H1 (cell line): Measurements from ENCODE around the gene WDR26. TPM values are rescaled to one million over a fixed set of nuclear protein-coding genes. Genes with fewer than 3 reads are reported as not detected.

ENCODE experiments used
- CTCF ChIA-PET: fragments of 300-600 bp; sonication (Branson Sonifier 250); formaldehyde crosslinking; loops from one replicate; lab custom pipeline; 2021; ENCODE audit not compliant: partially characterized antibody; lab: Charles Lee
- POLR2A ChIA-PET: fragments of 300-600 bp; sonication (Branson Sonifier 250); formaldehyde crosslinking; loops from one replicate; lab custom pipeline; 2021; ENCODE audit warnings: inconsistent platforms; ENCODE audit not compliant: partially characterized antibody; lab: Charles Lee
- DNase-seq, 2 experiments: peaks; one replicate each; pipeline versions ENCODE4 v3.0.0 to v3.0.0-alpha.2; 2010 to 2022; ENCODE audit warnings: low spot score in 2 of 2, low read depth in 1 of 2, mixed read lengths in 1 of 2
- FAIRE-seq: peaks from 2 replicates; lab custom pipeline; 2011; peaks lifted over from hg19 to GRCh38; lab: Jason Lieb, UNC
- H2AFZ ChIP-seq: 2 replicates; pipeline ENCODE4 v1.8.1; 2012; ENCODE audit warnings: low read length, inconsistent platforms
- H2AK5ac ChIP-seq: 2 replicates; pipeline ENCODE4 v1.6.1; 2013; ENCODE audit warnings: low read depth, low read length
- H2BK120ac ChIP-seq: replicated peaks from 2 replicates; pipeline ENCODE3; 2013; ENCODE audit warnings: low read depth, low read length, inconsistent platforms
- H2BK12ac ChIP-seq: 2 replicates; pipeline ENCODE4 v1.6.1; 2013; ENCODE audit warnings: low read depth, low read length
- H2BK15ac ChIP-seq: 2 replicates; pipeline ENCODE4 v1.6.1; 2013; ENCODE audit warnings: low read length
- H2BK20ac ChIP-seq: 2 replicates; pipeline ENCODE4 v1.6.1; 2013; ENCODE audit warnings: low read length
- H2BK5ac ChIP-seq: 2 replicates; pipeline ENCODE4 v1.6.1; 2013; ENCODE audit warnings: low read depth, low read length
- H3K14ac ChIP-seq: 2 replicates; pipeline ENCODE4 v1.6.1; 2013; ENCODE audit warnings: inconsistent platforms; ENCODE audit not compliant: insufficient read length
- H3K18ac ChIP-seq: 2 replicates; pipeline ENCODE4 v1.6.1; 2013; ENCODE audit warnings: low read length; ENCODE audit errors: extremely low read depth
- H3K23ac ChIP-seq: 2 replicates; pipeline ENCODE4 v1.6.1; 2013; ENCODE audit warnings: inconsistent platforms; ENCODE audit not compliant: insufficient read length
- H3K23me2 ChIP-seq: 2 replicates; pipeline ENCODE4 v1.6.1; 2013; ENCODE audit warnings: low read depth, low read length
- H3K27ac ChIP-seq: 2 replicates; pipeline ENCODE4 v1.6.1; 2011; ENCODE audit warnings: low read depth, low read length, inconsistent platforms
- H3K27me3 ChIP-seq, 4 experiments: replicated peaks in 1 of 4; 1 replicate in 1 of 4; 2 replicates in 3 of 4; pipeline versions ENCODE4 v1.6.1 to v1.8.1; 2011 to 2013; ENCODE audit warnings: low read length in 3 of 4, mild to moderate bottlenecking in 3 of 4, inconsistent platforms in 2 of 4, mixed read lengths in 2 of 4, moderate library complexity in 1 of 4; ENCODE audit not compliant: control insufficient read depth in 3 of 4, insufficient read depth in 3 of 4; ENCODE audit errors: extremely low read depth in 1 of 4
- H3K36me3 ChIP-seq, 4 experiments: 2 replicates each; pipeline versions ENCODE4 v1.6.1 to v1.8.1; 2011 to 2013; ENCODE audit warnings: mild to moderate bottlenecking in 4 of 4, low read length in 3 of 4, moderate library complexity in 2 of 4, control low read depth in 1 of 4, inconsistent platforms in 1 of 4; ENCODE audit not compliant: insufficient read depth in 4 of 4, control insufficient read depth in 2 of 4
- H3K4ac ChIP-seq: replicated peaks from 2 replicates; pipeline ENCODE3; 2013; ENCODE audit warnings: low read length, low read depth, mixed read lengths, inconsistent platforms; ENCODE audit not compliant: insufficient read length
- H3K4me1 ChIP-seq, 4 experiments: replicated peaks in 1 of 4; 1 replicate in 1 of 4; 2 replicates in 3 of 4; pipeline versions ENCODE4 v1.6.1 to v1.8.1; 2011 to 2013; ENCODE audit warnings: low read length in 3 of 4, inconsistent platforms in 2 of 4, mixed read lengths in 1 of 4; ENCODE audit not compliant: insufficient read depth in 4 of 4, control insufficient read depth in 3 of 4
- H3K4me2 ChIP-seq, 2 experiments: 2 replicates each; pipeline versions ENCODE4 v1.6.1 to v1.8.1; 2011 to 2013; ENCODE audit warnings: low read depth in 2 of 2, low read length in 2 of 2, control low read depth in 1 of 2, inconsistent platforms in 1 of 2, mild to moderate bottlenecking in 1 of 2; ENCODE audit not compliant: insufficient read depth in 1 of 2
- H3K4me3 ChIP-seq, 4 experiments: fragments of 200-600, 300-600 bp in 1 of 4; sonication (generic), shearing (Covaris generic), sonication (Bioruptor Twin) in 1 of 4; 2 replicates each; pipeline versions ENCODE4 v1.5.1 to v1.8.1; 2011 to 2016; ENCODE audit warnings: low read length in 4 of 4, low read depth in 3 of 4, control low read depth in 2 of 4, inconsistent platforms in 2 of 4, mild to moderate bottlenecking in 2 of 4, mixed read lengths in 1 of 4, moderate library complexity in 1 of 4; ENCODE audit not compliant: insufficient read depth in 2 of 4; ENCODE audit errors: extremely low read depth in 1 of 4
- H3K56ac ChIP-seq: replicated peaks from 2 replicates; pipeline ENCODE3; 2013; ENCODE audit warnings: low read depth, mild to moderate bottlenecking, mixed read lengths, low read length, inconsistent platforms; ENCODE audit not compliant: insufficient read length
- H3K79me1 ChIP-seq: 2 replicates; pipeline ENCODE4 v1.6.1; 2013; ENCODE audit warnings: low read depth, low read length, control low read depth
- H3K79me2 ChIP-seq, 2 experiments: 2 replicates each; pipeline versions ENCODE4 v1.6.1 to v1.8.1; 2012 to 2013; ENCODE audit warnings: low read length in 2 of 2, mild to moderate bottlenecking in 2 of 2, inconsistent platforms in 1 of 2; ENCODE audit not compliant: insufficient read depth in 2 of 2, control insufficient read depth in 1 of 2
- H3K9ac ChIP-seq, 4 experiments: replicated peaks in 1 of 4; 1 replicate in 1 of 4; 2 replicates in 3 of 4; pipeline versions ENCODE4 v1.6.1 to v1.8.1; 2011 to 2013; ENCODE audit warnings: low read depth in 3 of 4, low read length in 3 of 4, control low read depth in 2 of 4, mild to moderate bottlenecking in 2 of 4, moderate library complexity in 2 of 4, inconsistent platforms in 1 of 4; ENCODE audit errors: extremely low read depth in 1 of 4
- H3K9me3 ChIP-seq, 2 experiments: 2 replicates each; pipeline versions ENCODE4 v1.6.1 to v1.8.1; 2012 to 2013; ENCODE audit warnings: mild to moderate bottlenecking in 2 of 2, moderate library complexity in 2 of 2, control low read depth in 1 of 2, inconsistent platforms in 1 of 2, low read depth in 1 of 2, low read length in 1 of 2, mixed read lengths in 1 of 2; ENCODE audit not compliant: insufficient read depth in 2 of 2
- H4K20me1 ChIP-seq, 2 experiments: replicated peaks in 1 of 2; 2 replicates each; pipeline versions ENCODE3 to v1.8.1; 2011 to 2013; ENCODE audit warnings: inconsistent platforms in 2 of 2, low read length in 2 of 2, mild to moderate bottlenecking in 1 of 2; ENCODE audit not compliant: insufficient read depth in 2 of 2, control insufficient read depth in 1 of 2
- H4K5ac ChIP-seq: 2 replicates; pipeline ENCODE4 v1.6.1; 2013; ENCODE audit warnings: low read length, low read depth, mixed read lengths, inconsistent platforms; ENCODE audit not compliant: insufficient read length
- H4K8ac ChIP-seq: 2 replicates; pipeline ENCODE4 v1.8.0; 2013; ENCODE audit warnings: mild to moderate bottlenecking, moderate library complexity, low read length, inconsistent platforms; ENCODE audit not compliant: insufficient read depth; ENCODE audit errors: extremely low read depth
- H4K91ac ChIP-seq: replicated peaks from 2 replicates; pipeline ENCODE3; 2013; ENCODE audit warnings: low read length, mixed read lengths, inconsistent platforms; ENCODE audit not compliant: insufficient read length
- BACH1 ChIP-seq: IDR thresholded peaks from 2 replicates; pipeline ENCODE4 v1.6.1; 2012; ENCODE audit warnings: low read length, improper control_type of control experiment
- CTBP2 ChIP-seq: IDR thresholded peaks from 2 replicates; pipeline ENCODE4 v1.7.0; 2011; ENCODE audit warnings: borderline replicate concordance, mild to moderate bottlenecking, moderate library complexity, mixed read lengths, low read length; ENCODE audit not compliant: insufficient read depth, insufficient read length
- GTF2F1 ChIP-seq: IDR thresholded peaks from 2 replicates; pipeline ENCODE4 v1.6.1; 2012; ENCODE audit warnings: low read depth, low read length, improper control_type of control experiment, borderline replicate concordance
- KDM1A ChIP-seq: fragments of 200-600, 300-600 bp; sonication (generic); IDR thresholded peaks from 2 replicates; pipeline ENCODE4 v1.7.1; 2016; ENCODE audit warnings: mild to moderate bottlenecking, low read length, borderline replicate concordance
- POLR2A ChIP-seq, 2 experiments: IDR thresholded peaks; 1 replicate in 1 of 2; 2 replicates in 1 of 2; pipeline ENCODE4 v1.6.1; 2011; ENCODE audit warnings: low read depth in 2 of 2, low read length in 2 of 2, mild to moderate bottlenecking in 2 of 2; ENCODE audit errors: control extremely low read depth in 1 of 2
- RNF2 ChIP-seq: fragments of 200-900, 300-1000 bp; sonication (generic); IDR thresholded peaks from 2 replicates; pipeline ENCODE4 v1.7.1; 2016; ENCODE audit warnings: borderline replicate concordance, low read depth, mild to moderate bottlenecking, antibody characterized with exemption, low read length; ENCODE audit not compliant: poor library complexity, severe bottlenecking; ENCODE audit errors: missing control alignments
- SRF ChIP-seq: IDR thresholded peaks from 2 replicates; pipeline ENCODE4 v1.6.1; 2011; ENCODE audit warnings: mild to moderate bottlenecking, low read depth, low read length, moderate library complexity
- TAF7 ChIP-seq: optimal IDR thresholded peaks from 2 replicates; pipeline ENCODE3; 2011; ENCODE audit warnings: low read depth, mild to moderate bottlenecking, inconsistent platforms, low read length, moderate library complexity, borderline replicate concordance
- TCF12 ChIP-seq: IDR thresholded peaks from 2 replicates; pipeline ENCODE4 v1.6.1; 2011; ENCODE audit warnings: low read depth, mild to moderate bottlenecking, low read length
- polyA plus RNA-seq, 7 experiments: library from polyadenylated mRNA; depleted of rRNA in 3 of 7; stranded (reverse) in 5 of 7; unstranded in 2 of 7; fragments of >200 nt in 5 of 7; fragments of 200-250 nt in 2 of 7; gene quantifications; 1 replicate in 5 of 7; 2 replicates in 1 of 7; 4 replicates in 1 of 7; pipeline versions ENCODE4 v1.2.1 to v1.2.3, GENCODE V29; 2011 to 2013; ENCODE audit warnings: missing spikeins in 2 of 7, mixed read lengths in 2 of 7
- total RNA-seq: library from RNA; stranded (reverse); fragmentation: NEBNext Ultra II Directional; extraction: Animal tissue kit (Norgen Biotek cat#: 25700); gene quantifications from 2 replicates; pipeline ENCODE4 v1.2.1, GENCODE V29; 2021
- TF ChIP-seq, protein P1 (sequence below): IDR thresholded peaks from 2 replicates; pipeline ENCODE4 v1.6.1; 2012; ENCODE audit warnings: inconsistent platforms

Gene WDR26
- total and polyA plus RNA-seq, 2 of the 8 experiments (the other 6 are each of a cell fraction or from before 2014, with no cell fraction given): 18.0 to 72.5 TPM

DNA sequence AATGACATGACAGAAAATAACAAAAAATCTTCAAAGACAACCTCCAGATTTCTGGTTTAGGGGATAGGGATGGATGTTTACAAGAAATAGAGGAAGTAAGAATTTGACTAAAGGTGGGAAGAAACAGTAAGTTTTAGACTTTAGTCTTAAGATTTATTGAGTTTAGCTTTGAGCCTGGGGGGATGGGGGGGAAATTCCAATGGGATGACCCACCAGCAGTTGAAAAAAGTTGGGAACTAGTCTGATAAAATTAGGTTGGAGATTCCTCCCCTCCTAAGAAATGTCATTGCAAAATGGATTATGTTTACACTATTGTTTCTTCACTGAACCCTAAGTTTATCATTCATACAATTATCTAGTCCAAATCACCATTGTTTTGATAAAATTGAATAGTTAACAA is 28.4 kb downstream of the WDR26 start:
- Histone ChIP-seq H3K4me2 (no peak overlapping the region), H3K4ac (no peak overlapping the region), H3K14ac (no peak overlapping the region), H2AK5ac (no peak overlapping the region), H4K91ac (no peak overlapping the region), H3K23ac (no peak overlapping the region), H3K18ac (no peak overlapping the region), H4K8ac (no peak overlapping the region), H3K4me3 (no peak overlapping the region), H3K27ac (no peak overlapping the region), H3K56ac (no peak overlapping the region), H2BK120ac (no peak overlapping the region), H3K36me3 (peaks cover 4 to 94% (median 51%) of the 10 kb centered on the region in 4 experiments), H2AFZ (no peak overlapping the region), H2BK12ac (no peak overlapping the region), H3K79me2 (no peaks in the 10 kb centered on the region), H3K9ac (no peak overlapping the region), H2BK5ac (no peak overlapping the region), H4K20me1 (no peaks in the 10 kb centered on the region), H2BK15ac (no peak overlapping the region), H2BK20ac (no peak overlapping the region), H3K9me3 (no peaks in the 10 kb centered on the region), H3K27me3 (no peaks in the 10 kb centered on the region), H3K79me1 (no peaks in the 10 kb centered on the region), H4K5ac (no peak overlapping the region), H3K23me2 (no peaks in the 10 kb centered on the region), H3K4me1 (no peaks in the 10 kb centered on the region)
- FAIRE-seq (no peak), DNase-seq (no peak)
- TF ChIP-seq KDM1A: no peak
- TF ChIP-seq SRF: no peak
- TF ChIP-seq CTBP2: no peak
- TF ChIP-seq, protein P1, sequence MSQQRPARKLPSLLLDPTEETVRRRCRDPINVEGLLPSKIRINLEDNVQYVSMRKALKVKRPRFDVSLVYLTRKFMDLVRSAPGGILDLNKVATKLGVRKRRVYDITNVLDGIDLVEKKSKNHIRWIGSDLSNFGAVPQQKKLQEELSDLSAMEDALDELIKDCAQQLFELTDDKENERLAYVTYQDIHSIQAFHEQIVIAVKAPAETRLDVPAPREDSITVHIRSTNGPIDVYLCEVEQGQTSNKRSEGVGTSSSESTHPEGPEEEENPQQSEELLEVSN: no peak
- no peak for TF ChIP-seq RNF2
- no peak for TF ChIP-seq TAF7
- no peak for TF ChIP-seq POLR2A (IDR thresholded peaks at IDR 0.05; ENCODE audit: control extremely low read depth in 1 of 2, low read depth in 2 of 2, low read length in 2 of 2)
- no peak for TF ChIP-seq GTF2F1
- TF ChIP-seq TCF12: no peak
- TF ChIP-seq BACH1: no peak
- ChIA-PET POLR2A (interaction anchor here (0.7 to 6.8 kb wide), 3 partner anchors 10 to 25 kb away, joined by 3 to 33 read pairs (median 5); no protein-coding TSS in a partner anchor), CTCF (interaction anchor here (0.6 to 3.7 kb wide), 2 partner anchors 39 to 51 kb away, joined by 4 to 14 read pairs; no protein-coding TSS in a partner anchor)
